GM12891 (cell line): ENCODE data around the gene CAMKMT.

Experiments used
- DNase-seq: peaks from one replicate; pipeline ENCODE4 v3.0.0; 2011; ENCODE audit warnings: low spot score; ENCODE audit not compliant: insufficient read length
- FAIRE-seq: peaks from 2 replicates; lab custom pipeline; 2011; peaks lifted over from hg19 to GRCh38; lab: Jason Lieb, UNC
- PAX5 ChIP-seq: IDR thresholded peaks from 2 replicates; pipeline ENCODE4 v1.6.1; 2011; ENCODE audit warnings: low read length, moderate library complexity, mild to moderate bottlenecking; ENCODE audit not compliant: insufficient read depth, severe bottlenecking
- POLR2A ChIP-seq: IDR thresholded peaks from 2 replicates; pipeline ENCODE4 v1.6.1; 2011; ENCODE audit warnings: low read depth, low read length, control low read depth
- POLR2AphosphoS5 ChIP-seq: IDR thresholded peaks from 2 replicates; pipeline ENCODE4 v1.6.1; 2011; ENCODE audit warnings: low read depth, low read length, control low read depth
- POU2F2 ChIP-seq: IDR thresholded peaks from 2 replicates; pipeline ENCODE4 v1.6.1; 2011; ENCODE audit warnings: low read depth, mild to moderate bottlenecking, control low read depth, low read length, moderate library complexity
- SPI1 ChIP-seq: IDR thresholded peaks from 2 replicates; pipeline ENCODE4 v1.6.1; 2011; ENCODE audit warnings: low read depth, low read length, control low read depth
- TAF1 ChIP-seq: IDR thresholded peaks from 2 replicates; pipeline ENCODE4 v1.6.1; 2011; ENCODE audit warnings: low read depth, low read length, control low read depth

Gene CAMKMT

GRCh38 chr2:44333994-44334393, 27.8 kb upstream of the CAMKMT start:
- FAIRE-seq, result no peak
- TF ChIP-seq POU2F2 (no peak), TAF1 (no peak), PAX5 (no peak), POLR2A (no peak), POLR2AphosphoS5 (no peak), SPI1 (no peak)
- DNase-seq, result no peak

- no peak for FAIRE-seq
- no peak for DNase-seq
- TF ChIP-seq POU2F2 (no peak), PAX5 (no peak), TAF1 (no peak), POLR2AphosphoS5 (no peak), POLR2A (no peak), SPI1 (no peak)
Measured at GRCh38 chr2:44335806-44336538, 25.8 kb upstream of the CAMKMT start.

GRCh38 chr2:44342854-44343253, 18.9 kb upstream of the CAMKMT start:
- DNase-seq (no peak), FAIRE-seq (no peak)
- TF ChIP-seq TAF1, result no peak
- no peak for TF ChIP-seq SPI1
- TF ChIP-seq PAX5, result no peak
- no peak for TF ChIP-seq POU2F2
- TF ChIP-seq POLR2AphosphoS5, result no peak
- TF ChIP-seq POLR2A, result no peak

- no peak for DNase-seq
- FAIRE-seq, result no peak
- TF ChIP-seq POLR2AphosphoS5 (no peak), PAX5 (no peak), SPI1 (no peak), POLR2A (no peak), TAF1 (no peak), POU2F2 (no peak)
Measured at GRCh38 chr2:44347526-44347925, 14.2 kb upstream of the CAMKMT start.

- DNase-seq, result no peak
- TF ChIP-seq POU2F2 (no peak), POLR2A (no peak), POLR2AphosphoS5 (no peak), PAX5 (no peak)
- FAIRE-seq, result no peak
Measured at GRCh38 chr2:44348400-44348799, 13.3 kb upstream of the CAMKMT start.

GRCh38 chr2:44349506-44349905, 12.2 kb upstream of the CAMKMT start:
- FAIRE-seq (no peak), DNase-seq (no peak)
- no peak for TF ChIP-seq POU2F2
- TF ChIP-seq POLR2A, result no peak
- no peak for TF ChIP-seq TAF1
- no peak for TF ChIP-seq POLR2AphosphoS5
- TF ChIP-seq SPI1, result no peak
- TF ChIP-seq PAX5, result no peak

- no peak for TF ChIP-seq SPI1
- no peak for FAIRE-seq
- DNase-seq, result no peak
Measured at GRCh38 chr2:44351088-44351487, 10.7 kb upstream of the CAMKMT start.

GRCh38 chr2:44351676-44352075, 10.1 kb upstream of the CAMKMT start:
- no peak for FAIRE-seq
- TF ChIP-seq POU2F2, result no peak
- no peak for TF ChIP-seq TAF1
- TF ChIP-seq SPI1, result no peak
- no peak for TF ChIP-seq POLR2AphosphoS5
- no peak for TF ChIP-seq PAX5
- DNase-seq, result no peak

GRCh38 chr2:44352510-44352909, 9.2 kb upstream of the CAMKMT start:
- no peak for DNase-seq
- TF ChIP-seq POLR2A, result no peak
- no peak for FAIRE-seq

GRCh38 chr2:44354761-44355160, 7.0 kb upstream of the CAMKMT start:
- no peak for FAIRE-seq
- DNase-seq, result no peak
- TF ChIP-seq POU2F2 (no peak), SPI1 (no peak), POLR2A (no peak)
